GM23338 (cell line): ENCODE measurements around the gene UBE2QL1. TPM values are rescaled to one million over a fixed set of nuclear protein-coding genes. Genes with fewer than 3 reads are reported as not detected.

ENCODE experiments used
- ATAC-seq: fragments of 200-7000 bp; cut with Tn5 transposase; 3 replicates; pipeline ENCODE4 v1.9.1; 2020
- DNase-seq: peaks from one replicate; pipeline ENCODE4 v3.0.0-alpha.2; 2015; ENCODE audit warnings: low spot score
- H2AFZ ChIP-seq: fragments of 200-600 bp; sonication (generic); 2 replicates; pipeline ENCODE4 v1.8.0; 2016; ENCODE audit warnings: antibody characterized with exemption, mild to moderate bottlenecking, moderate library complexity
- H3F3A ChIP-seq: fragments of 200-600 bp; sonication (generic); replicated peaks from 2 replicates; pipeline ENCODE4 v1.8.0; 2017; ENCODE audit warnings: antibody characterized with exemption, mixed run types, low read depth
- H3K27ac ChIP-seq: fragments of 200-600 bp; sonication (generic); 2 replicates; pipeline ENCODE4 v1.6.1; 2016; ENCODE audit warnings: low read depth
- H3K27me3 ChIP-seq: fragments of 200-600 bp; sonication (generic); 2 replicates; pipeline ENCODE4 v1.8.0; 2016; ENCODE audit warnings: mild to moderate bottlenecking, mixed run types, moderate library complexity; ENCODE audit not compliant: insufficient read depth
- H3K36me3 ChIP-seq: fragments of 200-600 bp; sonication (generic); 2 replicates; pipeline ENCODE4 v1.8.0; 2016; ENCODE audit warnings: mild to moderate bottlenecking; ENCODE audit not compliant: insufficient read depth
- H3K4me1 ChIP-seq: fragments of 200-600 bp; sonication (generic); 2 replicates; pipeline ENCODE4 v1.8.0; 2016; ENCODE audit warnings: mild to moderate bottlenecking, moderate library complexity; ENCODE audit not compliant: insufficient read depth
- H3K4me2 ChIP-seq: fragments of 200-600 bp; sonication (generic); 2 replicates; pipeline ENCODE4 v1.7.1; 2017; ENCODE audit warnings: mixed run types
- H3K4me3 ChIP-seq: fragments of 200-600 bp; sonication (generic); 2 replicates; pipeline ENCODE4 v1.6.1; 2016; ENCODE audit warnings: mixed run types
- H3K79me2 ChIP-seq: fragments of 200-600 bp; sonication (generic); replicated peaks from 2 replicates; pipeline ENCODE4 v1.8.0; 2017; ENCODE audit warnings: mild to moderate bottlenecking; ENCODE audit not compliant: insufficient read depth
- H3K9me2 ChIP-seq: fragments of 200-600 bp; sonication (generic); 2 replicates; pipeline ENCODE4 v1.8.0; 2017; ENCODE audit not compliant: insufficient read depth
- H4K20me1 ChIP-seq: fragments of 200-600 bp; sonication (generic); replicated peaks from 2 replicates; pipeline ENCODE4 v1.8.0; 2017; ENCODE audit warnings: mild to moderate bottlenecking; ENCODE audit not compliant: insufficient read depth
- H3K27ac Mint-ChIP-seq: 2 replicates; pipeline ENCODE4 v1.8.0; 2020; ENCODE audit warnings: inconsistent platforms, mild to moderate bottlenecking, moderate library complexity, mixed read lengths
- H3K27me3 Mint-ChIP-seq: 3 replicates; pipeline ENCODE4 v1.8.0; 2022; ENCODE audit warnings: low read depth, mild to moderate bottlenecking, moderate library complexity, mixed read lengths, inconsistent platforms; ENCODE audit not compliant: insufficient read depth, poor library complexity
- H3K36me3 Mint-ChIP-seq: 3 replicates; pipeline ENCODE4 v1.8.0; 2021; ENCODE audit warnings: low read depth, mild to moderate bottlenecking, inconsistent platforms, moderate library complexity, mixed read lengths
- H3K4me1 Mint-ChIP-seq: 3 replicates; pipeline ENCODE4 v1.8.0; 2020; ENCODE audit warnings: mild to moderate bottlenecking, inconsistent platforms, mixed read lengths
- H3K4me3 Mint-ChIP-seq: 3 replicates; pipeline ENCODE4 v1.8.0; 2021; ENCODE audit warnings: moderate library complexity, mild to moderate bottlenecking, inconsistent platforms, mixed read lengths
- H3K9me3 Mint-ChIP-seq: 3 replicates; pipeline ENCODE4 v1.8.0; 2020; ENCODE audit warnings: moderate library complexity, mild to moderate bottlenecking, inconsistent platforms, mixed read lengths
- CREB1 ChIP-seq: fragments of 250-450 bp; sonication (Bioruptor Pico); IDR thresholded peaks from 2 replicates; pipeline ENCODE4 v1.5.0; 2020; ENCODE audit warnings: low read depth, mild to moderate bottlenecking, moderate library complexity
- EZH2 ChIP-seq: fragments of 200-600 bp; sonication (generic); IDR thresholded peaks from one replicate; pipeline ENCODE4 v1.8.0; 2017; ENCODE audit warnings: antibody characterized with exemption, mild to moderate bottlenecking, low read depth; ENCODE audit not compliant: unreplicated experiment
- EZH2phosphoT487 ChIP-seq: fragments of 200-600 bp; sonication (generic); IDR thresholded peaks from one replicate; pipeline ENCODE4 v1.8.1; 2018; ENCODE audit warnings: antibody characterized with exemption; ENCODE audit not compliant: unreplicated experiment
- JUNB ChIP-seq: IDR thresholded peaks from one replicate; pipeline ENCODE4 v1.6.1; 2016; ENCODE audit warnings: antibody characterized with exemption; ENCODE audit not compliant: unreplicated experiment
- NANOG ChIP-seq: IDR thresholded peaks from 2 replicates; pipeline ENCODE4 v1.6.1; 2016; ENCODE audit warnings: antibody characterized with exemption, borderline replicate concordance
- POLR2AphosphoS5 ChIP-seq: IDR thresholded peaks from 2 replicates; pipeline ENCODE4 v1.6.1; 2016; ENCODE audit warnings: antibody characterized with exemption, low read depth
- STAT1 ChIP-seq: IDR thresholded peaks from one replicate; pipeline ENCODE4 v1.6.1; 2016; ENCODE audit warnings: antibody characterized with exemption; ENCODE audit not compliant: unreplicated experiment
- ZNF114 ChIP-seq: fragments of 250-450 bp; sonication (Bioruptor Pico); IDR thresholded peaks from 2 replicates; pipeline ENCODE4 v1.5.0; 2020; ENCODE audit warnings: mild to moderate bottlenecking, moderate library complexity
- ZNF331 ChIP-seq: fragments of 250-450 bp; sonication (Bioruptor Pico); IDR thresholded peaks from 2 replicates; pipeline ENCODE4 v1.5.0; 2020; ENCODE audit warnings: low read depth, mild to moderate bottlenecking, moderate library complexity
- polyA plus RNA-seq: library from polyadenylated mRNA; unstranded; fragments of >200 nt; fragmentation: Nextera tagmentation; extraction: Ambion mirVana; gene quantifications from 2 replicates; pipeline ENCODE4 v1.2.1, GENCODE V29; 2016
- total RNA-seq: library from RNA; depleted of rRNA; stranded (reverse); fragments of >200 nt; shearing (Covaris generic); gene quantifications from 2 replicates; pipeline ENCODE4 v1.2.3, GENCODE V29; 2014
- TF ChIP-seq, protein P1 (sequence below): IDR thresholded peaks from 2 replicates; pipeline ENCODE4 v1.6.1; 2016; ENCODE audit warnings: antibody characterized with exemption
- TF ChIP-seq, protein P2 (sequence below), 2 experiments: fragments of 200-600 bp in 1 of 2; sonication (generic) in 1 of 2; conservative IDR thresholded peaks; 2 replicates each; pipeline versions ENCODE4 v1.5.1 to v1.6.1; 2016 to 2017; ENCODE audit warnings: antibody characterized with exemption in 2 of 2, low read depth in 2 of 2, mild to moderate bottlenecking in 2 of 2, moderate library complexity in 1 of 2
- TF ChIP-seq, protein P3 (sequence below): fragments of 250-450 bp; sonication (Bioruptor Pico); IDR thresholded peaks from 2 replicates; pipeline ENCODE4 v1.5.0; 2020; ENCODE audit warnings: mild to moderate bottlenecking, moderate library complexity
- TF ChIP-seq, protein P4 (sequence below): IDR thresholded peaks from one replicate; pipeline ENCODE4 v1.6.1; 2018; ENCODE audit warnings: antibody characterized with exemption; ENCODE audit not compliant: unreplicated experiment

UBE2QL1 gene
- total and polyA plus RNA-seq, 2 experiments from 2014 or later: 0.40 to 0.83 TPM

DNA sequence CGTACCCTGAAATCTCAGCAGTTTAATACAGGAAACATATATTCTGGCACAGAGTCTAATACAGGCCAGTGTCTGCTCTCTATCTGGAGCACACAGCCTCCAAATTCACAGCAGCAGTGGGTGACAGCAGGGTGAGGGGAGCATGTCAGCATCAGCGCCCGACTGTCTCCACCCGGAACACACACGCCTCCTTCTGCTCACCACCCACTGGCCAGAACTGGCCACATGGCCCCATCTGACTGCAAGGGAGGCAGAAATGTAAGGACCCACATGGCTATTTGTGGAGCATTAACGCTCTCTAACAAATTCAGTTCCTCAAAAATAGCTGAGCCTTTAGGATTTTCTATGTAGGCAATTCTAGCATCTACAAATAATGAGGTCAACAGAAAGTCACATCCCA, 24.6 kb downstream of the UBE2QL1 start:
- DNase-seq (no peak), ATAC-seq (no peak)
- Histone ChIP-seq H3K79me2 (no peaks in the 10 kb centered on the region), H4K20me1 (no peaks in the 10 kb centered on the region), H2AFZ (no peak overlapping the region), H3K36me3 (no peaks in the 10 kb centered on the region), H3K27me3 (no peaks in the 10 kb centered on the region), H3K27ac (no peak overlapping the region), H3F3A (no peaks in the 10 kb centered on the region), H3K4me3 (no peak overlapping the region), H3K9me2 (no peaks in the 10 kb centered on the region), H3K4me2 (no peak overlapping the region), H3K4me1 (peaks cover 11% of the 10 kb centered on the region)
- H3K4me3 Mint-ChIP-seq: no peak overlapping the region
- no peak overlapping the region for H3K27ac Mint-ChIP-seq
- peaks cover 7% of the 10 kb centered on the region for H3K27me3 Mint-ChIP-seq
- H3K36me3 Mint-ChIP-seq: no peaks in the 10 kb centered on the region
- TF ChIP-seq STAT1 (no peak), JUNB (no peak), CREB1 (CRISPR knock-in tag) (no peak), POLR2AphosphoS5 (no peak), NANOG (no peak), EZH2phosphoT487 (no peak), EZH2 (no peak), ZNF114 (no peak), ZNF331 (no peak)
- TF ChIP-seq, protein P1, sequence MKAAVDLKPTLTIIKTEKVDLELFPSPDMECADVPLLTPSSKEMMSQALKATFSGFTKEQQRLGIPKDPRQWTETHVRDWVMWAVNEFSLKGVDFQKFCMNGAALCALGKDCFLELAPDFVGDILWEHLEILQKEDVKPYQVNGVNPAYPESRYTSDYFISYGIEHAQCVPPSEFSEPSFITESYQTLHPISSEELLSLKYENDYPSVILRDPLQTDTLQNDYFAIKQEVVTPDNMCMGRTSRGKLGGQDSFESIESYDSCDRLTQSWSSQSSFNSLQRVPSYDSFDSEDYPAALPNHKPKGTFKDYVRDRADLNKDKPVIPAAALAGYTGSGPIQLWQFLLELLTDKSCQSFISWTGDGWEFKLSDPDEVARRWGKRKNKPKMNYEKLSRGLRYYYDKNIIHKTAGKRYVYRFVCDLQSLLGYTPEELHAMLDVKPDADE: no peak
- TF ChIP-seq, protein P2, sequence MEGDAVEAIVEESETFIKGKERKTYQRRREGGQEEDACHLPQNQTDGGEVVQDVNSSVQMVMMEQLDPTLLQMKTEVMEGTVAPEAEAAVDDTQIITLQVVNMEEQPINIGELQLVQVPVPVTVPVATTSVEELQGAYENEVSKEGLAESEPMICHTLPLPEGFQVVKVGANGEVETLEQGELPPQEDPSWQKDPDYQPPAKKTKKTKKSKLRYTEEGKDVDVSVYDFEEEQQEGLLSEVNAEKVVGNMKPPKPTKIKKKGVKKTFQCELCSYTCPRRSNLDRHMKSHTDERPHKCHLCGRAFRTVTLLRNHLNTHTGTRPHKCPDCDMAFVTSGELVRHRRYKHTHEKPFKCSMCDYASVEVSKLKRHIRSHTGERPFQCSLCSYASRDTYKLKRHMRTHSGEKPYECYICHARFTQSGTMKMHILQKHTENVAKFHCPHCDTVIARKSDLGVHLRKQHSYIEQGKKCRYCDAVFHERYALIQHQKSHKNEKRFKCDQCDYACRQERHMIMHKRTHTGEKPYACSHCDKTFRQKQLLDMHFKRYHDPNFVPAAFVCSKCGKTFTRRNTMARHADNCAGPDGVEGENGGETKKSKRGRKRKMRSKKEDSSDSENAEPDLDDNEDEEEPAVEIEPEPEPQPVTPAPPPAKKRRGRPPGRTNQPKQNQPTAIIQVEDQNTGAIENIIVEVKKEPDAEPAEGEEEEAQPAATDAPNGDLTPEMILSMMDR (conservative IDR thresholded peaks at IDR 0.05; ENCODE audit: low read depth in 2 of 2): no peak
- TF ChIP-seq, protein P3, sequence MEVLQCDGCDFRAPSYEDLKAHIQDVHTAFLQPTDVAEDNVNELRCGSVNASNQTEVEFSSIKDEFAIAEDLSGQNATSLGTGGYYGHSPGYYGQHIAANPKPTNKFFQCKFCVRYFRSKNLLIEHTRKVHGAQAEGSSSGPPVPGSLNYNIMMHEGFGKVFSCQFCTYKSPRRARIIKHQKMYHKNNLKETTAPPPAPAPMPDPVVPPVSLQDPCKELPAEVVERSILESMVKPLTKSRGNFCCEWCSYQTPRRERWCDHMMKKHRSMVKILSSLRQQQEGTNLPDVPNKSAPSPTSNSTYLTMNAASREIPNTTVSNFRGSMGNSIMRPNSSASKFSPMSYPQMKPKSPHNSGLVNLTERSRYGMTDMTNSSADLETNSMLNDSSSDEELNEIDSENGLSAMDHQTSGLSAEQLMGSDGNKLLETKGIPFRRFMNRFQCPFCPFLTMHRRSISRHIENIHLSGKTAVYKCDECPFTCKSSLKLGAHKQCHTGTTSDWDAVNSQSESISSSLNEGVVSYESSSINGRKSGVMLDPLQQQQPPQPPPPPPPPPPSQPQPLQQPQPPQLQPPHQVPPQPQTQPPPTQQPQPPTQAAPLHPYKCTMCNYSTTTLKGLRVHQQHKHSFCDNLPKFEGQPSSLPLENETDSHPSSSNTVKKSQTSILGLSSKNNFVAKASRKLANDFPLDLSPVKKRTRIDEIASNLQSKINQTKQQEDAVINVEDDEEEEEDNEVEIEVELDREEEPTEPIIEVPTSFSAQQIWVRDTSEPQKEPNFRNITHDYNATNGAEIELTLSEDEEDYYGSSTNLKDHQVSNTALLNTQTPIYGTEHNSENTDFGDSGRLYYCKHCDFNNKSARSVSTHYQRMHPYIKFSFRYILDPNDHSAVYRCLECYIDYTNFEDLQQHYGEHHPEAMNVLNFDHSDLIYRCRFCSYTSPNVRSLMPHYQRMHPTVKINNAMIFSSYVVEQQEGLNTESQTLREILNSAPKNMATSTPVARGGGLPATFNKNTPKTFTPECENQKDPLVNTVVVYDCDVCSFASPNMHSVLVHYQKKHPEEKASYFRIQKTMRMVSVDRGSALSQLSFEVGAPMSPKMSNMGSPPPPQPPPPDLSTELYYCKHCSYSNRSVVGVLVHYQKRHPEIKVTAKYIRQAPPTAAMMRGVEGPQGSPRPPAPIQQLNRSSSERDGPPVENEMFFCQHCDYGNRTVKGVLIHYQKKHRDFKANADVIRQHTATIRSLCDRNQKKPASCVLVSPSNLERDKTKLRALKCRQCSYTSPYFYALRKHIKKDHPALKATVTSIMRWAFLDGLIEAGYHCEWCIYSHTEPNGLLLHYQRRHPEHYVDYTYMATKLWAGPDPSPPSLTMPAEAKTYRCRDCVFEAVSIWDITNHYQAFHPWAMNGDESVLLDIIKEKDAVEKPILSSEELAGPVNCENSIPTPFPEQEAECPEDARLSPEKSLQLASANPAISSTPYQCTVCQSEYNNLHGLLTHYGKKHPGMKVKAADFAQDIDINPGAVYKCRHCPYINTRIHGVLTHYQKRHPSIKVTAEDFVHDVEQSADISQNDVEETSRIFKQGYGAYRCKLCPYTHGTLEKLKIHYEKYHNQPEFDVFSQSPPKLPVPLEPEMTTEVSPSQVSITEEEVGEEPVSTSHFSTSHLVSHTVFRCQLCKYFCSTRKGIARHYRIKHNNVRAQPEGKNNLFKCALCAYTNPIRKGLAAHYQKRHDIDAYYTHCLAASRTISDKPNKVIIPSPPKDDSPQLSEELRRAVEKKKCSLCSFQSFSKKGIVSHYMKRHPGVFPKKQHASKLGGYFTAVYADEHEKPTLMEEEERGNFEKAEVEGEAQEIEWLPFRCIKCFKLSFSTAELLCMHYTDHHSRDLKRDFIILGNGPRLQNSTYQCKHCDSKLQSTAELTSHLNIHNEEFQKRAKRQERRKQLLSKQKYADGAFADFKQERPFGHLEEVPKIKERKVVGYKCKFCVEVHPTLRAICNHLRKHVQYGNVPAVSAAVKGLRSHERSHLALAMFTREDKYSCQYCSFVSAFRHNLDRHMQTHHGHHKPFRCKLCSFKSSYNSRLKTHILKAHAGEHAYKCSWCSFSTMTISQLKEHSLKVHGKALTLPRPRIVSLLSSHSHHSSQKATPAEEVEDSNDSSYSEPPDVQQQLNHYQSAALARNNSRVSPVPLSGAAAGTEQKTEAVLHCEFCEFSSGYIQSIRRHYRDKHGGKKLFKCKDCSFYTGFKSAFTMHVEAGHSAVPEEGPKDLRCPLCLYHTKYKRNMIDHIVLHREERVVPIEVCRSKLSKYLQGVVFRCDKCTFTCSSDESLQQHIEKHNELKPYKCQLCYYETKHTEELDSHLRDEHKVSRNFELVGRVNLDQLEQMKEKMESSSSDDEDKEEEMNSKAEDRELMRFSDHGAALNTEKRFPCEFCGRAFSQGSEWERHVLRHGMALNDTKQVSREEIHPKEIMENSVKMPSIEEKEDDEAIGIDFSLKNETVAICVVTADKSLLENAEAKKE (CRISPR knock-in tag): no peak
- TF ChIP-seq, protein P4, sequence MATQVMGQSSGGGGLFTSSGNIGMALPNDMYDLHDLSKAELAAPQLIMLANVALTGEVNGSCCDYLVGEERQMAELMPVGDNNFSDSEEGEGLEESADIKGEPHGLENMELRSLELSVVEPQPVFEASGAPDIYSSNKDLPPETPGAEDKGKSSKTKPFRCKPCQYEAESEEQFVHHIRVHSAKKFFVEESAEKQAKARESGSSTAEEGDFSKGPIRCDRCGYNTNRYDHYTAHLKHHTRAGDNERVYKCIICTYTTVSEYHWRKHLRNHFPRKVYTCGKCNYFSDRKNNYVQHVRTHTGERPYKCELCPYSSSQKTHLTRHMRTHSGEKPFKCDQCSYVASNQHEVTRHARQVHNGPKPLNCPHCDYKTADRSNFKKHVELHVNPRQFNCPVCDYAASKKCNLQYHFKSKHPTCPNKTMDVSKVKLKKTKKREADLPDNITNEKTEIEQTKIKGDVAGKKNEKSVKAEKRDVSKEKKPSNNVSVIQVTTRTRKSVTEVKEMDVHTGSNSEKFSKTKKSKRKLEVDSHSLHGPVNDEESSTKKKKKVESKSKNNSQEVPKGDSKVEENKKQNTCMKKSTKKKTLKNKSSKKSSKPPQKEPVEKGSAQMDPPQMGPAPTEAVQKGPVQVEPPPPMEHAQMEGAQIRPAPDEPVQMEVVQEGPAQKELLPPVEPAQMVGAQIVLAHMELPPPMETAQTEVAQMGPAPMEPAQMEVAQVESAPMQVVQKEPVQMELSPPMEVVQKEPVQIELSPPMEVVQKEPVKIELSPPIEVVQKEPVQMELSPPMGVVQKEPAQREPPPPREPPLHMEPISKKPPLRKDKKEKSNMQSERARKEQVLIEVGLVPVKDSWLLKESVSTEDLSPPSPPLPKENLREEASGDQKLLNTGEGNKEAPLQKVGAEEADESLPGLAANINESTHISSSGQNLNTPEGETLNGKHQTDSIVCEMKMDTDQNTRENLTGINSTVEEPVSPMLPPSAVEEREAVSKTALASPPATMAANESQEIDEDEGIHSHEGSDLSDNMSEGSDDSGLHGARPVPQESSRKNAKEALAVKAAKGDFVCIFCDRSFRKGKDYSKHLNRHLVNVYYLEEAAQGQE: no peak
- H3K9me3 Mint-ChIP-seq: no peaks in the 10 kb centered on the region
- H3K4me1 Mint-ChIP-seq: peaks cover 23% of the 10 kb centered on the region
